Stimulated activated CD8-positive, alpha-beta memory T cell treated with anti-CD3 and anti-CD28 coated beads, Interleukin-12 subunit alpha, Interleukin-12 subunit beta, amount 100 ng/mL, for 4 hours (primary cell): ENCODE measurements around the gene DAB1.
"Not testable (repeated sequence)": the region's sequence is repeated elsewhere in the genome, so short reads cannot be mapped to it uniquely, and the experiment has no call there.

Source experiments
- DNase-seq: peaks from one replicate; pipeline ENCODE4 v3.0.0-alpha.2; 2020; ENCODE audit warnings: low read depth

DAB1 gene

DNA sequence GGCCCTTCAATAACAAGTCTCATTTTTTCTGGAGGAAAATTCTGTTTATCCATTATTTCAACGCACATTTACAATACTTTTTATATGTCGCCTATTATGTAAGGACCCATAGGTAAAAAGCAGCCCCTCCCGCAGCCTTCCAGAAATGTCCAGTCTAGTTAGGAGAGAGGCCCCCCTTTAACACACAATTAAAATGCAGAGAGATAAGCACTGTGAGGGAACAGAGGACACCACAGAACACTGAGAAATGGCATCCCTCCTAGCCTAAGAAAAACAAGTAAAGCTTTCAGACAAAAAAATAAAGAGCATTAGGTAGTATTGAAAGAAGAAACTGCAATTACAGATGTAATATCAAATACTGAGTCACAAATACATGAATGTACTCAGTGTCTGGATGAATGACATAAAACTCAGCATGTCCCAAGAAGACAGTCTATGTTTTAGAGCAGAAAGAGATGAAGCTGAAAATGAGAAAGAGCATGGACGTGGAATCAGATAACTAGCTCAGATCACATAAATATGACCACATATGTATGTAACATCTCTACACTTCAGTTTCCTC is 62.9 kb downstream of the DAB1 start:
- DNase-seq: no peak

DNA sequence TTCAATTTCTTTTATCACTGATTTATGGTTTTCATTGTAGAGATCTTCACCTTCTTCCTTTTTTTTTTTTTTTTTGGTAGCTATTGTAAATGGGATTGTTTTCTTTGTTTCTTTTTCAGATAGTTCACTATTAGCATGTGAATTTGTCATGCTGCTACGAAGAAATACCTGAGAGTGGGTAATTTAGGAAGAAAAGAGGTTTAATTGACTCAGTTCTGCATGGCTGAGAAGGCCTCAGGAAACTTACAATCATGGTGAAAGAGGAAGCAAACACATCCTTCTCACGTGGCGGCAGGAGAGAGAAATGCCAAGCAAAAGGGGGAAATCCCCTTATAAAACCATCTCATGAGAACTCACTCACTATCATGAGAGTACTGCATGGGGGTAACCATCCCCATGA is 66.4 kb downstream of the DAB1 start:
- DNase-seq: no peak

DNA sequence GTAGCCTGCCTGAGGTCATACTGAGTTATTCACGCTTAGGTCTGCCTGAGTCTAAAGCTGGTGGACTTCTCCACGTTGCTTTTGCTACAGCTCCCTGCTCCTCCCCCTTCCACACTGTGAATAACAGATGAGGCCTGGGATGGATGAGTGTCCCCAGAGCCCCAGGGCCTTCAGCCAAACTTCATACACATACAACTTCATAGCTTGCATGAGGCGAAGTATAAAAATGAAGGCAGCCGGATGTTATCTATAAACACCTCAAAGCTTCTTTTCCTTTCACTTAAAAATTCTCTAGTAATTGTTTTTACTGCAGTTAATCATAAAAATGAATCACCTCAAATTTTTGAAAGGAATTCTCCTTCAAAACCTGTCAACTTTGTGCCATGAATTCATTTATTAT is 70.2 kb downstream of the DAB1 start:
- DNase-seq: no peak

DNA sequence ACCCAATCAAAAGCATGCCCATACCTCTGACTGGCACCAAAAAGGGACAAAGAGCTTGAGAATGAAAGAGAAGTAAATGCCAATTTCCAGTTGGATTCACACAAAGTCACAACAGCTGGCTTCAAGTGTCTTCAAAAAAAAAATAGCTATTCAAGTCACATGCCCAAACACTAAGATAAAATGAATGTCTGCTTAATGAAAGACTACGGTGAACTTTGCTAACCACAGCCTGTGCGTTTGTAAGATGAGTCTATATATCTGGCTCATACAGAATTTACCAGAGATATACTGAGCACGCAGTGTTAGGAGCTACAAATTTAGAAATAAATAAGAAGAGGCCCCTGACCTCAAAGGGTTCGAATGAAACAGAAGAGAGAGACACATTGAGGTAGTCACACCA is 73.2 kb downstream of the DAB1 start:
- no peak for DNase-seq

DNA sequence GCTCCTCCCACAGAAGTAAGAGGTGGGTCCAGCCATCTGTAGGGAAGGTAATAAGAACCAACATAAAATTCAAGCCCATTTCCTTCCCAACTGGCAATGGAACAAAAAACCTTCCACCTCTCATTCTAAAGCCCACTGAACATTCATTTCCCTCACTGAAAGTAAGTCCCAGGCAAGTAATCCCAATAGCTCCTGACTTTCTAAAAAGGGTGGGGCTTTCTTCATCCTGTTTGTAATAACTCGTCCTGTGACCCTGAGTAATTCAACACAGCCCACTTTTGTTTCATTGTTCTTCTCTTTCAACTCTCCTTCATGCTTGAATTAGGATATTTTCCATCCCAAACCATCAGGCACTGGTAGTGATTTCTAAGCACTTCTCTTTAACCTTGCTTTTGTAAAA is 74.9 kb downstream of the DAB1 start:
- no peak for DNase-seq

DNA sequence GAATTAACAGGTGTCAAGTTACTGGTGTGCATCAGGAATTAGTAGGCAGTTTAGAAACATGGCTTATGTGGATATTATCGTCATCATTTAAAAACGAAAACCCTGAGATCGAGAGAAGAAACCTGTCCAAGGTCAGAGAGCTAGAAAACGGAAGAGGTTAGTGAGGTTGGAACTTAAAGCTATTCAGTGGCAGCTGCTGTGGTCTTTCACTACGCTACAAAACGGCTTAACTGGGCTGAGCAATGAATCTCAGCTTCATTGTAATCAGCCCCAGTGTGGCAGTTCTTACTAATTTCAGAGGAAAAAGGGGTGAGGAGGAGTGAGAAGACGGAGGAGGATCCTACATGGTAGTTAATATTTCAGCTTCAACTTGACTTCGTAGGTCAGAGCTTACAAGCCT is 77.9 kb downstream of the DAB1 start:
- DNase-seq: no peak

DNA sequence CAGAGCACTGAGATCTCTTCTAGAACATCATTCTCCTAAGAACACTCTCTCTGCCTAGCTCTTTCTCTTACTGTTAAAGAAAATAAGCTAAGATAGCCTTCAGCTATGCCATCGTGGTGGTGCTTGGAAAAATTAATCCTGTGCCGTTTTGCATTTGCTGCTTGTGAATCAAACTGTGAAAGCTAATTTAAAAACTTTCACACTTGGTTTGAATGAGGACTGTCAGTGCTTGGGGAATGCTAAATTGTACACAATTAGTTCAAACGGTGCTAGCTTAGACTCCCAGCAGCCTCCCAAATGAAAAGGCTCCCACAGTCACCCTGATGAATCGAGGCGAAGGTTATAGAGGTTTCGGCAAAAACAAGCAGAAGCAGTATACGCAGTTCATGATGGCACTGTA is 79.6 kb downstream of the DAB1 start:
- DNase-seq: no peak

DNA sequence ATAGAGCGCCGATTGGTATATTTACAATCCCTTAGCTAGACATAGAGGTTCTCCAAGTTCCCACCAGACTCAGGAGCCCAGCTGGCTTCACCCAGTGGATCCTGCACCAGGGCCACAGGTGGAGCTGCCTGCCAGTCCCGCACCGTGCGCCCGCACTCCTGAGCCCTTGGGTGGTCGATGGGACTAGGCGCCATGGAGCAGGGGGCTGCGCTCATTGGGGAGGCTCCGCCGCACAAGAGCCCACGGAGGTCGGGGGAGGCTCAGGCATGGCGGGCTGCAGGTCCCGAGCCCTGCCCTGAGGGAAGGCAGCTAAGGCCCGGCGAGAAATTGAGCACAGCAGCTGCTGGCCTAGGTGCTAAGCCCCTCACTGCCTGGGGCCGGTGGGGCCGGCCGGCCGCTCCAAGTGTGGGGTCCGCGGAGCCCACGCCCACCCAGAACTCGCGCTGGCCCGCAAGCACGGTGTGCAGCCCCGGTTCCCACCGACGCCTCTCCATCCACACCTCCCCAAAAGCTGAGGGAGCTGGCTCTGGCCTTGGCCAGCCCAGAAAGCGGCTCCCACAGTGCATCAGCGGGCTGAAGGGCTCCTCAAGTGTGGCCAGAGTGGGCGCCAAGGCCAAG is 80.5 kb downstream of the DAB1 start:
- not testable (repeated sequence) for DNase-seq

DNA sequence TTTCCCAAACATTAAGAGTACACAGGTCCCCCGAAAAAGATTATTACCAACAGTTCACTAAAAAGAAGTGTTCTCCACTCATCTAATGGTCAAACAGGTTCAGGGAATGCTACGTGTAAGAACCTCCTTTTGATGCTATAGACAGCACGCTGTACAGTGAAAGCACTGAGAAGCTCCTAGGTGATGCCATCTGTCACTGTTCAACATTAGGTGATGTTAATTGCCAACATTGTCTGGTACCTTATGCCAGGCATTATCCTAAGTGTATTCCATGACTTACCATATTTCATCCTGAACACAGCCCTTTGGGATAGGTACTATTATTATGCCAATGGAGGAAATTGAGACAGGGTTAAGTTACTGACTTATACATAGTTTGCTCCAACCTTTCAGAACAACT is 82.1 kb downstream of the DAB1 start:
- no peak for DNase-seq

DNA sequence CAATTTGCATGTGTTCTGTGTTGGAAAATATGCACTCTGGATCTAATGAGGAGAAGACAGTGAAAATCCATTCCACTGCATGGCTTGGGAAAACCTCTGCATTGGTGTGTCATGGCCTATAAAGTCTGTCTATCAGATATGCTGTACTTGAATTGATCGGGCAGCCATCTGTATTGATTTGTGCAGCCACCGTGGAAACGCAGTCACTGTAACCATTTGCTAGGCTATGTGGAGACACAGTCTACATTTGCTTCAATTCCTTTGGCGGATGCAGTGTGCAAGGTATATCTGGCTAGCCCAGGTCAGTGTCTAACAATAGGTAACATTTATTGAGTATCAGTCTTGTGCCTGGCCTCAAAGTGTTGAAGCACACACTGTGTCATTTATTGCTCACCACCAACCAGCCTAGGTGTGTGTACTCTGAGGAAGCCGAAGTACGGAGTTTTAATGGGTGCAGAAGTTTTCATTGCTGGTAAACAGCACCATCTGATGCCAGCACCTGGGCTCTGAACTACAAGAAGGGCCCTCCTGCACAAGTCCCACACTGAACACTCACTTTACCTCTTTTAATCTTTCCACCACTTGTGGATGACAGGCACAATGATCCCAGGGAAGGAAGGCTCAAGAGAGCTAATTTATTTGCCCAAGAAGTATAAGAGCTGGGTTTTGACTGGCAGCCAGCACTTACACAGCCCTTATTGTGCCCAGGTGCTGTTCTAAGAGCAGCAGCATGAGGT is 83.4 kb downstream of the DAB1 start:
- no peak for DNase-seq

DNA sequence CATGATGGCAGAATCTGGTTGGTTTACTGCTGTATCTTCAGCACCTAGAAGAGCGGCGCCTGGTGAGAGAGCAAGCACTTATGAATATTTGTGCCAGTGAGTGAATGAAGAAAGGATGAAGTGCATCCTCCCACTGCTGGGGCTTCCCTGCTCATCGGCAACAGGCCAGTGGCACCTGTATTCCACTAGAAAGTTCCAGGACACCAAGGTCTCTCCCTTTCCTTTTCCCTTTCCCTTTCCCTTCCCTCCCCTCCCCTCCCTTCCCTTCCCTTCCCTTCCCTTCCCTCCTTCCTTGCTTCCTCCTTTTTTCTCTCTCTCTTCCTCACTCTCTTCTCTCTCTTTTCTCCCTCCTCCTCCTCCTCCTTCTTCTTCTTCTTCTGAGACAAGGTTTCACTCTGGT is 86.2 kb downstream of the DAB1 start:
- DNase-seq: no peak

DNA sequence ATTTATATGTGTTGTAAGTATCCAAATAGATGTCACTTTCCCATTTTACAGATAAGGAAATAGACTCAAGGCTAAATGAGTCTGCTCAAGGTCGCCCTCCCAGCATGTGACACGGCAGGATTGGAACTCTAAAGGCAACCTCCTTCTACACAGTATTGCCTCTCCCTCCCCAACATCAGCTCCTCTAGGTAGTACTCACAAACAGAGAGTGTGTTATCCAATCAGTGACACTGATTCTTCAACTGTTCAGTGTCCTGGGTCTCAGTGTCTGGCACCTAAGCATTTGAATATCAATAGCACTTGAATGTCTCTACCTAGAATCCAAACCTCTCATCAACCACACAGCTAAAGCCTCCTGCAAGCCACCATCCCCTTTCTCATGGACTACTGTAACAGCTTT is 87.1 kb downstream of the DAB1 start:
- no peak for DNase-seq

DNA sequence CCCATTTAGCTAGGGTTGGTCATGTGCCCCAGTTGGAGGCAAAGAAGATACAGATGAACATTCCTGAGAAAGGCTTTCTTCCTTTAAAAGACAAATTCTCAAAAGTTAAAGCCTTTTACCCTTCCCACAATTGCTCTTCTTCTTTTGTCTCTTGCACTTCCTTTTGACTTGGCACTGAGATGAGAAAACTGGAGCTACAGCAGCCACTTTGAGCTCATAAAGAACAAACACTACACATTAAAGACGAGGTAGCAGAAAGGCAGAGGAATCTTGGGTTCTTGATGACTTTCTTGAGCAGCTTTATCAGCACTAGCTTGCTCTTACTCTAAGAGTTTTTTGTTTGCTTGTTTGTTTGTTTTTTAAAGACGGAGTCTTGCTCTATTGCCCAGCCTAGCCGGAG is 92.2 kb downstream of the DAB1 start:
- DNase-seq: no peak

DNA sequence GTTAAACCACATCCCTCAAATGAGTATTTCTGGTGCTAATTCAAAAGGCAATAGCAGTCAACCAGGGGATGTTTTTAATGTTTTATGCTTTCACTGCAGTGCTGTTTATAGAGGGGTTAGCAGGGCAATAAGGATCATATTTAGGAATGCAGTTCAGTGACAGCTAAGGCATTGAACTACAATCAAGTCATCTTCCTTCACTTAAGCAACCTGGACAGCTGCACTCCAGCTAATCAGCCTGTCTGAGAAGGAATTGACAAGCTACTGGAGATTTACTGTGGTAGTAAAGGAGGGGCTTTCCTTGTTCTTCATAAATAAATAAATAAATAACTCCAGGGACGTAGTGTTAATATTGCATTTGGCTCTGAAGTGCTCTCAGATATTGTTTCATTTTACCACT is 93.9 kb downstream of the DAB1 start:
- DNase-seq: no peak

DNA sequence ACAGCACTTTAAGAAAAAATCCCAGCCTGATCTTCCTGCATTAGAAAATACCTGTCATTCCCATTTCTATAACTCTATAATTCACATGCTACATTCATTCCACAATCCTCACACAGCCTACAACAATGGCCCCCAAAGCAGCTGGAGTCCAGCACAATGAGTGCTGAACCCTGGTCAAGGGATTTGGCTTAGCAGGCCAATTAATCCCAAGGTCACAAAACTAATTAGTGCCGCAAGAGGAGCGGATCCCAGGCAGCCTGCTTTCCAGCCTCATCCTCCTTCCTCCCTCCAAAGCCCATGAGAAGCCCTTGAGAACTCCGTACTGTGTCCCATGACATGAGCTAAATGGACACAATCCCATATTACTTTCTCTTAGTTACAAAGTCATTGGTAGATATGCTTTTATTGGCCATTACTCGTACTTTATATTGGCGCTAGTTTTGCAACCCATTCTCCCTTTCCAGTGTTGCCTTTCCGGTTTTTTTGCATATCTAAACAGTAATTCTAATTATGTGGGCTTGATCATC is 94.8 kb downstream of the DAB1 start:
- no peak for DNase-seq

DNA sequence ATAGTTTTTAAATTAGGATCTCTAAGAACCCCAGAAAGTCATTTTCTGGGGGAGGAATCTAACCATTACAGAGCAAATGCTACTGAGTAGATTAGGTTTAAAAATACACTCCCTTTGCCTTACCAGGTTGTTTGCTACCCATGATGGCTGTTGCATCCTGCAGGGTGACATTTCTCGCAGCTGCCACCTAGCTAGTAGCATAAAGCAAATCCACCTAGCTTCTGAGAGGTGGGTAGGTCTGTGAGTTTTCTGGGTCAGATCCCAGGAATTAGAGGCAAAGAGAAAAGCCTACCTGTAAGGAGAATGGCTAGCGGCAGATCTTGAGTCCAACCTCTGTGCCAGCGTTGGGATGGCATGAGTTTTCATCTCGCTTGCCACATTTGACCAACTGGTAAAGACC is 95.9 kb downstream of the DAB1 start:
- no peak for DNase-seq

DNA sequence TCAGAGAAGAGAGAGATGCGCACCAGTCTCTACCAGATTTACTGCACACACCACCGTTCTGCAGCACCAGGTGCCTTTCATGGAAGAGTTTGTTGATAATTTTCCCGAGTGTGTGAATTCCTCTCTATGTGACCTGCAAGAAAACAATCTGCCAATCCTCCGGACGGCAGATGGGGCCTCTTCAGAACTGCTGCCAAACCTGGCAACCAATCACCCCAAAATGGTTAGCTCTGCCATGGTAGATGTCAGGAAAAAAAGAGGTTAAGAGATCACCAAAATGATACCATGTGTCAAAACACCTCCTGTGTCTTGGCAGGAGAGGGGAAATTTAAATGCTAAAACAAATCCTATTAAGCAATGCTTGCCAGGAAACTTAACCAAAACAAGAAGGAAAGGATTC is 96.5 kb downstream of the DAB1 start:
- DNase-seq: no peak

DNA sequence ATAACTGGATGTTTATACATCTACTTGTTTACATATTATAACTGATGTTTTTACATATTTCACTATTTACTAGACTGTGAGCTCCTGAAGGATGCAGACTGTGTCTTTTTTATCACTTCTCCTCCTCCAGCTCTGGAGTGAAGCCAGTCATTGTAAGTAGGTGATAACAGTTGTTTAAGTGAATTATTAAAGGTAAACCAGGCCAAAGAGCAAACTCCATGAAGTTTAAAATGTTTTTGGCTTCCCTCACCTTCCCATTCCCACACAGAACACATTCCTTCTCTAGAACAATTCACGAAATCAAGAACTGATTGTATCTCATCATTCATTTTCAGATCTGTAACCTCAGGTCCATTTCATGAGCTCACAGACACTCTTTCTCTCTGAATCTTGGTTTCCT is 98.3 kb downstream of the DAB1 start:
- no peak for DNase-seq

DNA sequence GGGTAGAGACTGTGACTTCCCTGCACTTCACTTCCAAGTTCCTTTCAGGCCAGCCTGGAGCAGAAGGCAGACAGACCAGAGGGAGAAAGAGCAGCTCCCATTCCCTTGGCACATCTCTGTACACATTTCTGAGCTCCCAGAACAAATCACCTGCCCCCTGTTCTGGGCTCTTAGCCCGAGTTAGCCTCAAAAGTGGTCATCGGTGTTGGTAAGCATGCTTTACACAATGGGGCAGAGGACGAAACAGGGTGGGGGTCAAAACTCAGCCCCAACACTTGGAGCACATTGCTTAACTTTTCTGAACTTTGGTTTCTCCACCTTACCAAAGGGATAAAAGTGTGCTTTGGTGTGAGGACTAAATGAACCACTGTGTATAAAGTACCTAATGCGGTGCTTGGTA is 98.7 kb downstream of the DAB1 start:
- no peak for DNase-seq

DNA sequence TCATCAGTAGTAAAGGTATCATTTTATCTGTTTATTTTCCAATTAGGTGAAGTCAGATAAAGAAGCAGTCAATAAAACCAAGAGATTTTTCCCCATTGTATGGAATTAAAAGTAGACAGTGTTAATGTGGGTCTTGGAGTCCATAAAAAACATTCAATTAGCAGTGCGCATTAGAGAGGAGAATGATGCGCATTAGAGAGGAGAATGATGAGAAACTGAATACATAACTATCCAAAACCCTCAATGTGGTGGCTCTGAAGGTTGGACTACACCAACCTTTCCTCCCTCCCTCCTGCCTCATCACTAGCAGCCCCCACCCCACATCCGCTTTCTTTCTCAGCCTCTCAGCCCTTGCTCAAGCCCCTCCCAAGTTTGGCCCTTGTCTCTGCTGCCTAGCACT is 99.5 kb downstream of the DAB1 start:
- no peak for DNase-seq

DNA sequence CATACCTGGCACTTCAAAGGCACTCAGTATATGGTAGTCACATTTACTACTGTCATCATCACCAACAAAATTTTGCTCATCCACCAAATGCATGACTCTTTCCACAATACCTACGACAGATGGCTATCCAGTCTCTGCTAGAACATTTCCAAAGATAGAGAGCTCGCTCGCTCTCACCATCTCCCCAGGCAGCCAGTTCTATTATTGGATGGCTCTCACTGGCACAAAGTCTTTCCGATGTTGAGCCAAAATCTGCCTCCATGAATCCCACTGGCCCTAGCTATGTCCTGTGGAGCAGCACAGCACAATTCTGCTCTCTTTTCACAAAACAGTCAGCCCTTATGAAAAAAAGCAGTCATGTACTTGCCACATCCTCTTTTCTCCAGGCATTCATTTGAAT is 102.1 kb downstream of the DAB1 start:
- no peak for DNase-seq

DNA sequence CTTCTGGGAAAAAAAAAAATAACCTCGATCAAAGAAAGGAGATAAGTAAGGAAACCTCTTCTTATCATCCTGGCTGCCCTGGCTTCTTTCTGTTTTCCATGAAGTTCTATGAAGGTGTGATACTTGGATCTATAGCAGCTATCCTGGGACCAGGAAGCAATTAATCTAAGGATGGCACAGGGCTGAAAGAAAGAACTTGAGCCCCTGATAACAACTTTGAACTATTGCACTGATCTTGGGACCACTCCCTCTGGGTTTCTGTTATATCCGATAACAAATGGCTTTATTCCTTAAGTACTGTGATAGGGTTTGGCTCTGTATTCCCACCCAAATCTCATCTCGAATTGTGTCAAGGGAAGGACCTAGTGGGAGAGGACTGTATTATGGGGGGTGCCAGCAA is 104.1 kb downstream of the DAB1 start:
- no peak for DNase-seq

DNA sequence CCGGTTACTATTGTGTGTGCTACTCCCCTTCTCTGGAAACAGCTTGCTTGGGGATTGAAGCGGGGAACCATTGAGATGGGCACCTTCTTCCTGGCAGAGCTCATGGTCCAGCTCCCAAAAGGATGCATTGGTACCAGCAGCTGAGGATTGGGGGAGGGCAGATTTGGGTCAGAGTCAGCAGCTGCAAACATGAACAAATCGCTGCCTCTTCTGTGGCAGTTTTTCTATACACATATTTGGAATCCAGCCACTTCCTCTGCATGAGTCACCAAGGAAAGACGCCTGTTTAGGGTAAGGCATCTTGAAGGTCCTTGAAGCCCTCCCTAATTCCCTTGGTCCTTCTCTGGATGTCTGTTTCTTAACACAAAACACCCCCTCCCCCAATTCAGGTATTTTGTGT is 104.7 kb downstream of the DAB1 start:
- DNase-seq: no peak

DNA sequence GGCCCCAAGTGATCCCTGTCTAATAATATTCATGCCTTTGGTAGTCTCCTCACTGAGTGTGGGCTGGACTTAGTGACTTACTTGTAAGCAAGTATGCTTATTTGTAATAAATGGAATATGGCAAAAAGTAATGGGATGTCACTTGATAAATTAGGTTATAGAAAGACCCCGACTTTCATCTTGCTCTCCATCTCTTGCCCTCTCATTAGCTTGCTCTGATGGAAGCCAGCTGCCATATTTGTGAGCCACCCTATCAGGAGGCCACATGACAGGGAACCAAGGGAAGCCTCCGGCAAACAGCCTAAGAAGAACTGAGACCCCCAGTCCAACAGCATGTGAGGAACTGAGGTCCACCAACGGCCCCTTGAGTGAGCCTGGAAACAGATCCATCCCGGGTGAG is 107.0 kb downstream of the DAB1 start:
- DNase-seq: no peak
